Colonic mucosa (tissue), 4 donors: Measurements from ENCODE around the gene SSR3. TPM values are rescaled to one million over a fixed set of nuclear protein-coding genes. Genes with fewer than 3 reads are reported as not detected.
A peak's percentile ranks its signal among the peaks of the same experiment; 100 is the strongest.

Source experiments
- DNase-seq: peaks from one replicate; pipeline ENCODE4 v3.0.0-alpha.2; 2020
- H3K27ac ChIP-seq: fragments of 200-600 bp; one replicate; pipeline ENCODE4 v1.8.0; 2021
- H3K27me3 ChIP-seq: fragments of 200-600 bp; one replicate; pipeline ENCODE4 v1.8.0; 2021
- H3K36me3 ChIP-seq: fragments of 200-600 bp; one replicate; pipeline ENCODE4 v1.8.0; 2021
- H3K4me1 ChIP-seq: fragments of 200-600 bp; one replicate; pipeline ENCODE4 v1.8.0; 2021; ENCODE audit warnings: mild to moderate bottlenecking
- H3K4me3 ChIP-seq: fragments of 200-600 bp; one replicate; pipeline ENCODE4 v1.8.0; 2021
- H3K9ac ChIP-seq, 2 donors: one replicate each; pipeline ENCODE4 v1.7.0; 2013; ENCODE audit warnings: control low read depth in 2 of 2, low read depth in 2 of 2, low read length in 2 of 2
- H3K9me3 ChIP-seq: fragments of 200-600 bp; one replicate; pipeline ENCODE4 v1.8.0; 2021
- CTCF ChIP-seq: fragments of 200-600 bp; IDR thresholded peaks from one replicate; pipeline ENCODE4 v1.8.0; 2022; ENCODE audit warnings: antibody characterized with exemption, mild to moderate bottlenecking
- intact Hi-C: fragments of 100-400 bp; cut with DNase I; formaldehyde crosslinking; loops from one replicate; pipeline ENCODE4 v1.14.1; 2022
- total RNA-seq, 2 donors: library from RNA; stranded (reverse); fragmentation: NEBNext Ultra II Directional in 1 of 2; extraction: Animal tissue kit (Norgen Biotek cat#: 25700) in 1 of 2; gene quantifications; one replicate each; pipeline ENCODE4 v1.2.1, GENCODE V29; 2021
- donor health status: healthy.
- donor health status: DM: no; HTN: no; CAD: no.
- donor health status: DM: no; HTN: no; CAD: no.

SSR3 gene
- total RNA-seq, 2 donors from 2014 or later = 134 to 171 TPM

DNA sequence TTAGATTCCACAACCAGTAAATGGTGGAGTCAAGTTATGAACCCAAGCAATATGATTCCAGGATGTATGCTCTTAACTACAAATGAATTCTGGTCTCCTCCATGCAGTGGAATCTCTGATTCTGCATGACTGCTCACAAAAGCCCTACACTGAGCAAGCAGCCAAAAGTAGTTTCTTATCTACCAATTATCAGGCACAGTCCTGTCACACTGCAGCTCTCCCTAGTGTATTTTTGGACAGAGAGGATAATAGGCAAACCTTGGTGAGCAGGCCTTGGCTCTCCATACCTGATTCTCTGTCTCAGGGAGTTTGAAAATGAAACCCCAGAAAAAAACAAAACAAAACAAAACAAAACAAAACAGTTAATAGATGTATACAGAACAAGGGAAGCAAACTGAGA lies 3.5 kb upstream of the SSR3 start:
- Histone ChIP-seq H3K4me3 (no peak overlapping the region), H3K9me3 (no peaks in the 10 kb centered on the region), H3K27ac (no peak overlapping the region), H3K9ac (no peak overlapping the region), H3K4me1 (no peaks in the 10 kb centered on the region), H3K36me3 (no peaks in the 10 kb centered on the region), H3K27me3 (no peaks in the 10 kb centered on the region)
- intact Hi-C loops = loop anchor here (10.0 kb wide), 2 partner anchors 266 to 596 kb away; partner anchors contain the start of gene LEKR1
- DNase-seq = no peak
- no peak for TF ChIP-seq CTCF

- no peaks in the 10 kb centered on the region for H3K36me3 ChIP-seq
- TF ChIP-seq CTCF = no peak
- no peak for DNase-seq
- peak overlapping the region; percentile 87 for H3K4me3 ChIP-seq
- peak overlapping the region; percentile 73 for H3K27ac ChIP-seq
- no peaks in the 10 kb centered on the region for H3K9me3 ChIP-seq
- peak overlapping the region; percentile 88 to 92 for H3K9ac ChIP-seq
- no peaks in the 10 kb centered on the region for H3K4me1 ChIP-seq
- H3K27me3 ChIP-seq = no peaks in the 10 kb centered on the region
- intact Hi-C loops = loop anchor here (5.0 to 10.0 kb wide), 3 partner anchors 123 to 600 kb away; partner anchors contain the start of gene LEKR1
Observed at GRCh38 chr3:156554515-156554841, 439 bp downstream of the SSR3 start.

DNA sequence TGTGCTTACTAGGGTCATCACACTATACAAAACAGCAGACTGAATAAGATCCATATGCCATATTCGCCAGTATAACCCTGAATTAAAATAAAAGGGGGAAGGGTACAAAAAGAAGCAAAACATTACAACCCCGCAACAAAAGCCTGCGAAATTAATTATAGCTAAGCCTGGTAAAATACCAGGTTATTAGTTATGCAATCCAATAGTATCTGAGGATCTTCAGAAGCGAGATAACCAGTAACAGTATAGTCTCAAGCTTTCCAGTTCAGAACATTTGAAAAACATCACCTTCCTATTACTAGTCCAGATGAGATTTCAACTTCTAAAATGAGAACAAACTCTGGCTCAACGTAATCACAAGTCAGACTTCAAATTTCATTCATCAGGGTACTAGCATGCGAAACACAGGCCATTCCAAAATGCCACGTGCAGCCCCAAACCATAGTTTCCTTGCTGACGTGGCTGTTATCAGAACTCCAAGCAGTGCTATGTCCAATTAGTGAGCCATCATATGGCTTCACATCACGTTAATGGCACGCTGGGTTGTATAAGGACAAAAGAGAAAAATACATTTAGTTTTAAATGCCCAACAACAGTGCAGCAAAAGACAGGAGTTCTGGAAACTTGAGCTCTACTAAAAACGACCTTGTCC lies 1.1 kb downstream of the SSR3 start:
- H3K4me1 ChIP-seq = no peaks in the 10 kb centered on the region
- peak; percentile 29 for DNase-seq
- peak overlapping the region; percentile 87 for H3K4me3 ChIP-seq
- H3K27me3 ChIP-seq = no peaks in the 10 kb centered on the region
- peak overlapping the region; percentile 88 to 92 for H3K9ac ChIP-seq
- no peak for TF ChIP-seq CTCF
- H3K27ac ChIP-seq = no peak overlapping the region
- H3K9me3 ChIP-seq = no peaks in the 10 kb centered on the region
- intact Hi-C loops = loop anchor here (5.0 to 10.0 kb wide), 3 partner anchors 123 to 601 kb away; partner anchors contain the start of gene LEKR1
- no peaks in the 10 kb centered on the region for H3K36me3 ChIP-seq

GRCh38 chr3:156552973-156553372 lies 1.9 kb downstream of the SSR3 start:
- no peak for TF ChIP-seq CTCF
- H3K36me3 ChIP-seq = no peaks in the 10 kb centered on the region
- no peaks in the 10 kb centered on the region for H3K4me1 ChIP-seq
- H3K27me3 ChIP-seq = no peaks in the 10 kb centered on the region
- no peak for DNase-seq
- no peak overlapping the region for H3K9ac ChIP-seq
- H3K4me3 ChIP-seq = no peak overlapping the region
- intact Hi-C loops = loop anchor here (5.0 to 10.0 kb wide), 3 partner anchors 124 to 602 kb away; partner anchors contain the start of gene LEKR1
- H3K9me3 ChIP-seq = no peaks in the 10 kb centered on the region
- no peak overlapping the region for H3K27ac ChIP-seq

DNA sequence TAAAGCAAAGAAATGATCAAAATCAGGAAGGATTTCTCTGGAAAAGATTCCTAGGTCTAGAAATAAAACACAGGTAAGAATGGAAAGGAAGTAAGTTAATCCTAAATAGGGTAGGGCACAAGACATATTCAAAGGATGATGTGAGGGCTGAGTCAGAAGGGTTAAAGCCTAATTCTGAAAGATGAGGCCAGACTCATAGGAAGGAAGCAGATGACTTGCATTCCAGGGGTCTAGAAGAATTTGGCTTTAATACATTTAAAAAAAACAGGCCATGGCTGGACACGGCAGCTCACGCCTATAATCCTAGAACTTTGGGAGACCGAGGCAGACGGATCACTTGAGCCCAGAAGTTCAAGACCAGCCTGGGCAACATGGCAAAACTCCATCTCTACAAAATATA lies 3.2 kb downstream of the SSR3 start:
- no peak overlapping the region for H3K27ac ChIP-seq
- H3K4me1 ChIP-seq = no peaks in the 10 kb centered on the region
- TF ChIP-seq CTCF = no peak
- no peaks in the 10 kb centered on the region for H3K27me3 ChIP-seq
- no peaks in the 10 kb centered on the region for H3K36me3 ChIP-seq
- H3K4me3 ChIP-seq = no peak overlapping the region
- H3K9me3 ChIP-seq = no peaks in the 10 kb centered on the region
- no peak overlapping the region for H3K9ac ChIP-seq
- DNase-seq = no peak
- intact Hi-C loops = loop anchor here (5.0 to 10.0 kb wide), 3 partner anchors 126 to 603 kb away; partner anchors contain the start of gene LEKR1
